Measurements from ENCODE around the gene PKD1.
"Not testable (repeated sequence)": the region's sequence is repeated elsewhere in the genome, so short reads cannot be mapped to it uniquely, and the experiment has no call there.

Gene PKD1

DNA sequence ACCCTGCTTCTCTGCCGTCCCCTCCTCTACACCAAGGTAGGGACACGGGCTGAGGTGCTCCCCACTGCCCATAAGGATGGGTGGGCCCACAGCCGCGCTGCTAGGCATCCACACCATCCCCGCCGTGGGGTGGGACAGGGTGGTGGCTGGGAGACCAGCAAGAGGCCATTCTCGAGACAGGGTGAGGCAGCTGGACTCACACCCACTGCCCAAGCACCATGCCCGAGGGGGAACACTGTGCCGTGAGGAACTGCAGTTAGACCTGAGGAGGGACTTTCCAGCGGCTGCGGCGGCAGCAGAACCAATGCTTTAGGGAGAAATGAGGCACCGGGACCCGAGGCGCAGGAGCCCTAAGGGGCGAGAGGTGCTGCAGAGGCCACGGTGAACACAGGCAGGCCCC, 13.3 kb downstream of the PKD1 start:
- Histone ChIP-seq H3K4me1 (ENCODE audit: control insufficient read depth, insufficient read depth, low read length) (peaks cover 55% of the 10 kb centered on the region), H3K27me3 (ENCODE audit: control insufficient read depth in 1 of 2, insufficient read depth in 2 of 2, low read length in 2 of 2) (no peaks in the 10 kb centered on the region), H3K27ac (ENCODE audit: low read length) (peak overlapping the region; percentile 93), H3K9me3 (ENCODE audit: control insufficient read depth in 2 of 2, low read length in 2 of 2) (no peaks in the 10 kb centered on the region), H3K4me3 (ENCODE audit: low read length in 2 of 2) (peak overlapping the region; percentile 60 to 69), H3K36me3 (ENCODE audit: control insufficient read depth in 2 of 2, insufficient read depth in 2 of 2, low read length in 2 of 2) (no peaks in the 10 kb centered on the region), H3K9ac (ENCODE audit: low read length in 2 of 2) (peak overlapping the region; percentile 68 to 76)

DNA sequence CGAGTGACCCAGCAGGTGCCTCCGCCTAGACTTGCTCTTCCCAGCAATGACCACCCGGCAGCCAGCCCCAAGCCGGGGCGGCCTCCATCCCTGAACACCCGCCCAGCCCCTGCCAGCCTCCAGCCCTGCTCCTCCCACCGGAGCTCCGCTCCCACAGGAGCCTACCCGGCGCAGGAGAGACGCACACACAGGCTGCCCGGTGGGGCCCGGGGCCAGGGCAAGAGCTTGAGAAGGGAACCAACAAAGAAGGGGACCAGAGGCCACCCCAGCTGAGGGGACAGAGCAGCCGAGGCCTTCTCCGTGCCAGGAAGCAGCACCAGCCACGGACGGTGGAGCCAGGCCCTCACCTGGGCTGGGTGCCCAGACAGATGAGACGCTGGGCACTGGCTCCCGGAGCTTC, 13.8 kb downstream of the PKD1 start:
- H3K27me3 ChIP-seq (ENCODE audit: control insufficient read depth in 1 of 2, insufficient read depth in 2 of 2, low read length in 2 of 2), result no peaks in the 10 kb centered on the region
- H3K9me3 ChIP-seq (ENCODE audit: control insufficient read depth in 2 of 2, low read length in 2 of 2), result no peaks in the 10 kb centered on the region
- H3K27ac ChIP-seq (ENCODE audit: low read length), result peak overlapping the region; percentile 93
- peaks cover 52% of the 10 kb centered on the region for H3K4me1 ChIP-seq (ENCODE audit: control insufficient read depth, insufficient read depth, low read length)
- H3K4me3 ChIP-seq (ENCODE audit: low read length in 2 of 2), result peak overlapping the region; percentile 51 to 69
- H3K36me3 ChIP-seq (ENCODE audit: control insufficient read depth in 2 of 2, insufficient read depth in 2 of 2, low read length in 2 of 2), result no peaks in the 10 kb centered on the region
- peak overlapping the region; percentile 42 to 68 for H3K9ac ChIP-seq (ENCODE audit: low read length in 2 of 2)

DNA sequence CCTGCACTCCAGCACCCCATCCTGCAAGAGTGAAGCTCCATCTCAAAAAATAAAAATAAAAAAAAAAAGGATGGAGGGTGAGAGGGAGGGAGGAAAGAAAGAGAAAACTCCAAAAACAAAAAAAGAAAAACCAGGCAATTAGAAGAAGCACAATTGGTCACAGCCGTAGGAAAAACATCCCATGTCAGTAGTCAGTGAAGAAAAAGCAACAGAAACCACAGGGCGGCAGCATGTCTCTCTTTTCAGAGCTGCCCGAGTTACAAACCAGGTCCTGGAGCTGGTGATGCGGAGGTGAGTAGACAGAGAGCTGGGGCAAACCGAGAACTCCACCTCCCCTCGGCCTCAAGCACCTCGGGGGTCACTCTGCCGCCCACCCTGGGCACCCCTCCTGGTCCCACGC, 14.4 kb downstream of the PKD1 start:
- not testable (repeated sequence) for H3K27me3 ChIP-seq (ENCODE audit: control insufficient read depth in 1 of 2, insufficient read depth in 2 of 2, low read length in 2 of 2); H3K9me3 ChIP-seq (ENCODE audit: control insufficient read depth in 2 of 2, low read length in 2 of 2); H3K36me3 ChIP-seq (ENCODE audit: control insufficient read depth in 2 of 2, insufficient read depth in 2 of 2, low read length in 2 of 2)
- H3K4me1 ChIP-seq (ENCODE audit: control insufficient read depth, insufficient read depth, low read length), result peaks cover 47% of the 10 kb centered on the region
- peak overlapping the region; percentile 51 to 69 for H3K4me3 ChIP-seq (ENCODE audit: low read length in 2 of 2)
- H3K9ac ChIP-seq (ENCODE audit: low read length in 2 of 2), result peak overlapping the region in 1 of 2 donors; percentile 68
- H3K27ac ChIP-seq (ENCODE audit: low read length), result peak overlapping the region; percentile 93

DNA sequence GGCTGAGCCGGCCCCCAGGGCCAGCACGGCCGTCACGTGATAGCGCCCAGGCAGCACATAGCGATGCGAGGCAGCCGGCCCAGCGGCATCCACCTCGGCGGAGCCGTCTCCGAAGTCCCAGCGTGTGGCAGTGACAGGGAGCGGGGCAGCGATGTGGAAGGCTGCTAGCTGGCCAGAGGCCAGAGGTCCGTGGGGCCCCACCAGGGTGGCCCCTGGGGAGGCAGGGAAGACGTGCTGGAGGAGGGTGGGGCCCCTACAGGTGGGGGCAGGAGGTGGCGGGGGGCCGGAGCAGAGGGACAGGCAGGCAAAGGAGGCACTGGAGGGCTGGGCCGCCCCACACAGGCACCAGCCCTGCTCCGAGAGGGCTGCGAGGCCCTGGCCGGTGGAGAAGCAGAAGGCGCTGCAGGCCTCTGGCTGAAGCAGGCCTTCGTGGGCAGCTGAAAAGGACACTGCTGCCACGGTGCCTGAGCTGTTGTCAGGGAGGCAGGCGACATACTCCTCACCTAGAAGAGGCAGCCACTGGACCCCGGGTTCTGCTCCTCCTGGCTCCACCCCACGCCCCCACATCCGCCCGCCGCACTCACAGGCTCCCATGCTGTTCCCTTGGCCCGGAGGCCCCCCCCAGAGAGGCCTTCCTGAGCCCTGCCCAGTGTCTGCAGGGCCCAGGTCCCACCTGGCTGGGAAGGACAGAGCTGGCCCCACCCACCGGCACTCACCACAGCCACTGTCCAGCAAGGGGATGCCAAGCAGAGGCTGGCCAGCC, 17.6 kb downstream of the PKD1 start:
- H3K27me3 ChIP-seq (ENCODE audit: control insufficient read depth in 1 of 2, insufficient read depth in 2 of 2, low read length in 2 of 2); H3K9me3 ChIP-seq (ENCODE audit: control insufficient read depth in 2 of 2, low read length in 2 of 2): not testable (repeated sequence)

DNA sequence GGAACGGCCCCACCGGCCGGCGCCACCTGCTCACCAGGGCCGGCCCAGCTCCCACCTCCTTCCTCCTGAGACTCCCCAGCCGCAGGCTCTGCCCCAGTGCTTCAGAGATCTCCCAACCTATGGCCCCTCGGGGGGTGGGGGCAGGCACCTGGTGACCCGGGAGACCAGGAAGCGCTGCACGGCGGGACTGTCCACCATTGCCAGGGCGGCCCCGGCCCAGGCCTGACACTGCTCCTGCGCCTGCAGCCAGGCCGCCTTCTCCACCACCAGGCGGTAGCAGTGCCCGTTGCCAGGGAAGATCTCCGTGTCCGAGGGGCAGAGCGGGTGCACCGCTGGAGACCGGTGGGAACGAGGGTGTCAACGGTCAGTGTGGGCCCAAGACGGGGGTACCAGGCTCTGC, 18.4 kb downstream of the PKD1 start:
- H3K9me3 ChIP-seq (ENCODE audit: control insufficient read depth in 2 of 2, low read length in 2 of 2); H3K36me3 ChIP-seq (ENCODE audit: control insufficient read depth in 2 of 2, insufficient read depth in 2 of 2, low read length in 2 of 2); H3K27me3 ChIP-seq (ENCODE audit: control insufficient read depth in 1 of 2, insufficient read depth in 2 of 2, low read length in 2 of 2); H3K9ac ChIP-seq (ENCODE audit: low read length in 2 of 2); H3K27ac ChIP-seq (ENCODE audit: low read length); H3K4me3 ChIP-seq (ENCODE audit: low read length in 2 of 2): not testable (repeated sequence)
- H3K4me1 ChIP-seq (ENCODE audit: control insufficient read depth, insufficient read depth, low read length), result peaks cover 21% of the 10 kb centered on the region

More for the DNA sequence above, 17.6 kb downstream of the PKD1 start:
- H3K4me3 ChIP-seq (ENCODE audit: low read length in 2 of 2); H3K36me3 ChIP-seq (ENCODE audit: control insufficient read depth in 2 of 2, insufficient read depth in 2 of 2, low read length in 2 of 2); H3K27ac ChIP-seq (ENCODE audit: low read length); H3K9ac ChIP-seq (ENCODE audit: low read length in 2 of 2): not testable (repeated sequence)
- H3K4me1 ChIP-seq (ENCODE audit: control insufficient read depth, insufficient read depth, low read length), result peaks cover 27% of the 10 kb centered on the region

DNA sequence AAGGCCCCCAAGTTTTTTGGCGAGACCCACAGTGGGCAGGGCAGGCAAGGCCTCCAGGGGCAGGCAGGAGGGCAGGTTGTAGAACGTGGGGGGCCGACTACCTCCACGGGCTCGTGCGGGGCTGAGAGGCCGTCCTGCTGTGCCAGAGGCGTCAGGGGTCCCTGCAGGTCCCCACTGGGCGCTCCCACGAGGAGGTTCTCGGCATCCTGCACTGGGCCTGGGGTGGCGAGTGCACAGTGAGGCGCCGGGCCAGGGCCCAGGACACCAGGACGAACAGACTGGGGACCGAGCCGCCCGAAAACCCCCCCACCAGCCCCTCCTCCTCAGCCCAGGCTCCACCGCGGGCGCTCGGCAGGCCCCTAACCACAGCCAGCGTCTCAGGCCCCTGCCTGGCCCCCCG, 19.3 kb downstream of the PKD1 start:
- not testable (repeated sequence) for H3K27ac ChIP-seq (ENCODE audit: low read length)

DNA sequence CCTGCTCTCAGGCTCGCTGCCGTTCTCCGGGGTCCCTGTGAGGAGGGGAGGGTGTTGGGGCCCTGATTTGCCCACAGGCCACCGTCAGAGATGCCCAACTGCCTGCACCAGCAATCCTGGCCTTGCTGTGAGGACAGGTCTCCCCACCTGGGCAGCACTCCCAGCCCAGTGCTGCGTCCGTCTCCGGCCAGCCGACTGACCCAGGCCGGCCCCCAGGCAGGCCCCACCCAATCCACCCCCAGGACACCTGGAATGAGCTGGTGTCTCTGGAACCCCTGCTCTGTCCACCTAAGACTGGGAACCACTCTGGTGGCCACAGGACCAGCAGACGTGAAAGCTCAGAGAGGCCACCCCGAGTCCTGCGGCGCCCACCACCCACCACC, 20.1 kb downstream of the PKD1 start:
- Histone ChIP-seq H3K9me3 (ENCODE audit: control insufficient read depth in 2 of 2, low read length in 2 of 2) (no peaks in the 10 kb centered on the region), H3K27ac (ENCODE audit: low read length) (no peak overlapping the region), H3K27me3 (ENCODE audit: control insufficient read depth in 1 of 2, insufficient read depth in 2 of 2, low read length in 2 of 2) (no peaks in the 10 kb centered on the region), H3K4me3 (ENCODE audit: low read length in 2 of 2) (no peak overlapping the region), H3K4me1 (ENCODE audit: control insufficient read depth, insufficient read depth, low read length) (peaks cover 7% of the 10 kb centered on the region), H3K36me3 (ENCODE audit: control insufficient read depth in 2 of 2, insufficient read depth in 2 of 2, low read length in 2 of 2) (peaks cover 0 to 1% of the 10 kb centered on the region in 2 donors), H3K9ac (ENCODE audit: low read length in 2 of 2) (no peak overlapping the region)

More for the DNA sequence above, 19.3 kb downstream of the PKD1 start:
- H3K27me3 ChIP-seq (ENCODE audit: control insufficient read depth in 1 of 2, insufficient read depth in 2 of 2, low read length in 2 of 2); H3K9me3 ChIP-seq (ENCODE audit: control insufficient read depth in 2 of 2, low read length in 2 of 2); H3K9ac ChIP-seq (ENCODE audit: low read length in 2 of 2); H3K36me3 ChIP-seq (ENCODE audit: control insufficient read depth in 2 of 2, insufficient read depth in 2 of 2, low read length in 2 of 2); H3K4me3 ChIP-seq (ENCODE audit: low read length in 2 of 2): not testable (repeated sequence)
- peaks cover 13% of the 10 kb centered on the region for H3K4me1 ChIP-seq (ENCODE audit: control insufficient read depth, insufficient read depth, low read length)

DNA sequence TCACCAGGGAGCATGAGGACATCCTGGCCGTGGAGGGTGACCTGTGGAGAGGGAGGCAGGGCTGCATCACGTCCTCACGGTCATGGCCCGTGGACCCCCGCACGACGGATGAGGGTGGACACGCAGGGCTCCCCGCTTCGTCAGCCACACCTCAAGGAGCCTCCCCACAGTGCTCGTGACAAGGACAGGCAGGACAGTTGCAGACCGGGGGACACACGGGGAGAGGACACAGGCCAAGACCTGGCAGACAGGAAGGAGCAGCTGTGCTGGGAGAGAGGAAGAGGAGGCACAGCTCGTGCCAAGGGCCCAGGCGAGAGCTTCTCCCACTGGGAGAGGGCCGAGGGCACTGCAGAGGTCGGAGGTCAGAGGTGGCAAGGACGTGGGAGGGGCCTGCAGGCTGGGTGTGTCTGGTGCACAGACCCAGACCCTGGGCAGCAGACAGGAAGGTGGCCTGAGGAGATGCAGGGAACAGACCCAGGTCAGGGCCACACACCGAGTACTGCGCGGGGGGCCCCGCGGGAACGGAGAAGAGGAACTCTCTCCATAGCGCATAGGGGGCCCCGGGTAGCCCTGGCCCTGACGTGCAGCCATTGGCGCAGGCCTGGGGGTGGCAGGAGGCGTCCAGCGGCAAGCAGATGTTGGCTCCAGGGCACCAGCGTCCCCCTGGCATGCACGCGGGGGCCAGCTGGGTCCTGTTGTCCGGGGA, 20.7 kb downstream of the PKD1 start:
- H3K36me3 ChIP-seq (ENCODE audit: control insufficient read depth in 2 of 2, insufficient read depth in 2 of 2, low read length in 2 of 2); H3K4me1 ChIP-seq (ENCODE audit: control insufficient read depth, insufficient read depth, low read length); H3K27me3 ChIP-seq (ENCODE audit: control insufficient read depth in 1 of 2, insufficient read depth in 2 of 2, low read length in 2 of 2); H3K27ac ChIP-seq (ENCODE audit: low read length); H3K4me3 ChIP-seq (ENCODE audit: low read length in 2 of 2); H3K9me3 ChIP-seq (ENCODE audit: control insufficient read depth in 2 of 2, low read length in 2 of 2); H3K9ac ChIP-seq (ENCODE audit: low read length in 2 of 2): not testable (repeated sequence)

DNA sequence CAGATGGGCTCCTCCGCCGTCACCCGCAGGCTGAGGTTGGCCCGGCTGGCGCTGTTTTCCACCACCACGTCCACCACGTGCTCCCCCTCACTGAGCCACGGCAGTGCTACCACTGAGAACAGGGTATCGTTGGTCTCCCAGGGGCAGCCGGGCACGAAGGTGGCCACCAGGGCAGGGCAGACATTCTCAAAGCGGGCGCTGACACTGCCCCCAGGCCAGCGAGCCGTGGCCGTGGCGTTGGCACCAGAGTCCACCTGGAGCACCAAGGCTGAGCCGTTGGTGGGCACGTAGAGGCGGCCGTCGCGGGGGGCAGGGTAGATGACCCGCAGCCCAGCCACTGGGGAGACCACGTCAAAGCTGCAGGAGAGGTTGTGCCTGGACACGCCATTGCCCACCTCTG, 21.5 kb downstream of the PKD1 start:
- H3K27me3 ChIP-seq (ENCODE audit: control insufficient read depth in 1 of 2, insufficient read depth in 2 of 2, low read length in 2 of 2); H3K36me3 ChIP-seq (ENCODE audit: control insufficient read depth in 2 of 2, insufficient read depth in 2 of 2, low read length in 2 of 2); H3K9me3 ChIP-seq (ENCODE audit: control insufficient read depth in 2 of 2, low read length in 2 of 2); H3K4me1 ChIP-seq (ENCODE audit: control insufficient read depth, insufficient read depth, low read length); H3K27ac ChIP-seq (ENCODE audit: low read length); H3K9ac ChIP-seq (ENCODE audit: low read length in 2 of 2); H3K4me3 ChIP-seq (ENCODE audit: low read length in 2 of 2): not testable (repeated sequence)

DNA sequence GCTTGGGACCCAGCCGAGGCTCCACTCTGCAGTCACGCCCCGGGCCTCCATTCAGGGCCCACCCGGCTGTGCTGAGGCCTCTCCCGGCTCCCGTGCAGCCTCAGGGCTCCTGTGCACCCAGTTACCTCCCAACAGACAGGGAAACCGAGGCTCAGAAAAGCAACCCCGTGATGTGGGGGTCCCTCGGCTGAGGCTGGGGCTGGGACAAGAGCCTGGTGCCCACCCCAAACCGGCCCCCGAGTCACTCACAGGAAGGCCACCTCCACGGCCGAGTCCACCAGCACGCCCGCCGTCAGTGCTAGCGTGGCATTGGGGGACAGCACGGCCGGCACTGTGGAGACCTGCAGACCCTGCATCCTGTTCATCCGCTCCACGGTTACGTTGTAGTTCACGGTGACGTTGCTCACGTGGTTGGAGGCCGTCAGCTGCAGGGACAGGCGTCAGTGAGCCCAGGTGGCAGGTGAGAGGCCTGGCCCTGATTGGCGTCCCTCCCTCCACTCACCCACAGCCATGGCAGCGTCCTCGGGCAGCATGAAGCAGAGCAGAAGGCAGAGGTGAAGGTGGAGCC, 23.1 kb downstream of the PKD1 start:
- H3K9ac ChIP-seq (ENCODE audit: low read length in 2 of 2); H3K36me3 ChIP-seq (ENCODE audit: control insufficient read depth in 2 of 2, insufficient read depth in 2 of 2, low read length in 2 of 2); H3K4me1 ChIP-seq (ENCODE audit: control insufficient read depth, insufficient read depth, low read length); H3K4me3 ChIP-seq (ENCODE audit: low read length in 2 of 2); H3K27me3 ChIP-seq (ENCODE audit: control insufficient read depth in 1 of 2, insufficient read depth in 2 of 2, low read length in 2 of 2); H3K9me3 ChIP-seq (ENCODE audit: control insufficient read depth in 2 of 2, low read length in 2 of 2); H3K27ac ChIP-seq (ENCODE audit: low read length): not testable (repeated sequence)

Measured in stomach smooth muscle (tissue), 2 donors.